IMR-90 (cell line): ENCODE results near the gene OTOG. TPM values are rescaled to one million over a fixed set of nuclear protein-coding genes. Genes with fewer than 3 reads are reported as not detected.

Experiments used
- ATAC-seq: fragments of 200-7000 bp; cut with Tn5 transposase; 2 replicates; pipeline ENCODE4 v1.9.1; 2020; ENCODE audit warnings: low read depth, mild to moderate bottlenecking, moderate library complexity
- BruUV-seq: library from RNA; stranded (reverse); fragments of 400-500 nt; replicated peaks from 2 replicates; lab custom pipeline; 2021; lab: Mats Ljungman, UMichigan
- CTCF ChIA-PET: fragments of 300-600 bp; formaldehyde crosslinking; extraction: SDS; loops from one replicate; lab custom pipeline; 2021; ENCODE audit warnings: antibody characterized with exemption; lab: Yijun Ruan, JAX
- POLR2A ChIA-PET: fragments of 300-600 bp; sonication (Branson Sonifier 250); formaldehyde crosslinking; loops from one replicate; lab custom pipeline; 2022; ENCODE audit warnings: antibody characterized with exemption; ENCODE audit not compliant: unreplicated experiment; lab: Charles Lee
- DNase-seq: peaks from one replicate; pipeline ENCODE4 v3.0.0; 2013
- H2AFZ ChIP-seq: replicated peaks from 2 replicates; pipeline ENCODE3; 2013; ENCODE audit warnings: low read length, mild to moderate bottlenecking; ENCODE audit not compliant: poor library complexity
- H2AK5ac ChIP-seq: 2 replicates; pipeline ENCODE4 v1.6.1; 2013; ENCODE audit warnings: low read depth, low read length, inconsistent platforms
- H2AK9ac ChIP-seq: replicated peaks from 2 replicates; pipeline ENCODE3; 2013; ENCODE audit warnings: mild to moderate bottlenecking, low read depth, low read length, moderate library complexity; ENCODE audit not compliant: poor library complexity
- H2BK120ac ChIP-seq: 2 replicates; pipeline ENCODE4 v1.6.1; 2013; ENCODE audit warnings: low read depth, low read length, inconsistent platforms
- H2BK15ac ChIP-seq: 3 replicates; pipeline ENCODE4 v1.6.1; 2013; ENCODE audit warnings: low read depth, low read length, inconsistent platforms
- H2BK20ac ChIP-seq: 2 replicates; pipeline ENCODE4 v1.6.1; 2013; ENCODE audit warnings: low read depth, mild to moderate bottlenecking, inconsistent platforms, low read length, moderate library complexity
- H2BK5ac ChIP-seq: 2 replicates; pipeline ENCODE4 v1.6.1; 2013; ENCODE audit warnings: mild to moderate bottlenecking, low read depth, low read length, inconsistent platforms; ENCODE audit not compliant: poor library complexity, severe bottlenecking
- H3K14ac ChIP-seq: replicated peaks from 2 replicates; pipeline ENCODE4 v1.6.1; 2013; ENCODE audit warnings: low read depth, low read length, inconsistent platforms
- H3K18ac ChIP-seq: 2 replicates; pipeline ENCODE4 v1.6.1; 2013; ENCODE audit warnings: low read depth, low read length, control low read depth
- H3K23ac ChIP-seq: 2 replicates; pipeline ENCODE4 v1.6.1; 2013; ENCODE audit warnings: low read depth, low read length, inconsistent platforms
- H3K27ac ChIP-seq: 2 replicates; pipeline ENCODE4 v1.5.1; 2013; ENCODE audit warnings: mild to moderate bottlenecking, control low read depth, low read length; ENCODE audit not compliant: insufficient read depth
- H3K27me3 ChIP-seq: 2 replicates; pipeline ENCODE4 v1.6.1; 2013; ENCODE audit warnings: low read length; ENCODE audit not compliant: control insufficient read depth, insufficient read depth
- H3K36me3 ChIP-seq: 2 replicates; pipeline ENCODE4 v1.6.1; 2013; ENCODE audit warnings: low read length, mixed read lengths; ENCODE audit not compliant: control insufficient read depth, insufficient read depth
- H3K4ac ChIP-seq: 2 replicates; pipeline ENCODE4 v1.6.1; 2013; ENCODE audit warnings: low read depth, low read length, inconsistent platforms
- H3K4me1 ChIP-seq: 2 replicates; pipeline ENCODE4 v1.6.1; 2013; ENCODE audit warnings: low read length, mixed read lengths; ENCODE audit not compliant: control insufficient read depth, insufficient read depth
- H3K4me2 ChIP-seq: 2 replicates; pipeline ENCODE4 v1.6.1; 2013; ENCODE audit warnings: low read depth, mild to moderate bottlenecking, control low read depth, low read length, moderate library complexity
- H3K4me3 ChIP-seq: 2 replicates; pipeline ENCODE4 v1.5.1; 2013; ENCODE audit warnings: low read depth, mild to moderate bottlenecking, control low read depth, low read length, moderate library complexity; ENCODE audit not compliant: insufficient read depth
- H3K56ac ChIP-seq: 2 replicates; pipeline ENCODE4 v1.6.1; 2013; ENCODE audit warnings: low read length, inconsistent platforms; ENCODE audit not compliant: insufficient read depth; ENCODE audit errors: extremely low read depth
- H3K79me1 ChIP-seq, 2 experiments: 2 replicates each; pipeline ENCODE4 v1.6.1; 2013; ENCODE audit warnings: low read length in 2 of 2, inconsistent platforms in 1 of 2, low read depth in 1 of 2
- H3K9ac ChIP-seq: 2 replicates; pipeline ENCODE4 v1.6.1; 2013; ENCODE audit warnings: low read depth, low read length, control low read depth
- H3K9me1 ChIP-seq: 2 replicates; pipeline ENCODE4 v1.6.1; 2013; ENCODE audit warnings: low read length, inconsistent platforms; ENCODE audit not compliant: insufficient read depth
- H3K9me3 ChIP-seq: 2 replicates; pipeline ENCODE4 v1.6.1; 2013; ENCODE audit warnings: low read length; ENCODE audit not compliant: control insufficient read depth, insufficient read depth
- H4K20me1 ChIP-seq: 2 replicates; pipeline ENCODE4 v1.6.1; 2013; ENCODE audit warnings: low read length, inconsistent platforms; ENCODE audit not compliant: insufficient read depth
- H4K5ac ChIP-seq: 2 replicates; pipeline ENCODE4 v1.6.1; 2013; ENCODE audit warnings: mild to moderate bottlenecking, low read depth, low read length, control low read depth
- H4K8ac ChIP-seq, 2 experiments: 2 replicates each; pipeline ENCODE4 v1.6.1; 2013; ENCODE audit warnings: low read depth in 2 of 2, low read length in 2 of 2, control low read depth in 1 of 2, inconsistent platforms in 1 of 2
- H4K91ac ChIP-seq: 2 replicates; pipeline ENCODE4 v1.6.1; 2013; ENCODE audit warnings: low read depth, low read length, inconsistent platforms; ENCODE audit not compliant: insufficient read depth
- BHLHE40 ChIP-seq: fragments of 150-350 bp; IDR thresholded peaks from 2 replicates; pipeline ENCODE4 v1.6.1; 2016; ENCODE audit warnings: mild to moderate bottlenecking, low read depth, low read length
- FOS ChIP-seq: fragments of 150-350 bp; IDR thresholded peaks from 2 replicates; pipeline ENCODE4 v1.6.1; 2016; ENCODE audit warnings: low read depth, low read length
- MAFK ChIP-seq: IDR thresholded peaks from 2 replicates; pipeline ENCODE4 v1.6.1; 2012; ENCODE audit warnings: low read depth, low read length, improper control_type of control experiment
- MAZ ChIP-seq: IDR thresholded peaks from 2 replicates; pipeline ENCODE4 v1.6.1; 2012; ENCODE audit warnings: low read depth, mild to moderate bottlenecking, low read length, improper control_type of control experiment, moderate library complexity, borderline replicate concordance
- MXI1 ChIP-seq: IDR thresholded peaks from 2 replicates; pipeline ENCODE4 v1.6.1; 2012; ENCODE audit warnings: low read depth, mild to moderate bottlenecking, low read length, moderate library complexity, borderline replicate concordance
- NFE2L2 ChIP-seq: fragments of 150-350 bp; IDR thresholded peaks from 2 replicates; pipeline ENCODE4 v1.6.1; 2016; ENCODE audit warnings: low read depth, mild to moderate bottlenecking, low read length
- POLR2A ChIP-seq: IDR thresholded peaks from 2 replicates; pipeline ENCODE4 v1.6.1; 2012; ENCODE audit warnings: mild to moderate bottlenecking, low read depth, low read length
- RAD21 ChIP-seq: IDR thresholded peaks from 2 replicates; pipeline ENCODE4 v1.6.1; 2012; ENCODE audit warnings: low read length, improper control_type of control experiment
- RCOR1 ChIP-seq: IDR thresholded peaks from 2 replicates; pipeline ENCODE4 v1.6.1; 2012; ENCODE audit warnings: mild to moderate bottlenecking, low read length, improper control_type of control experiment; ENCODE audit not compliant: insufficient replicate concordance
- RFX5 ChIP-seq: IDR thresholded peaks from 2 replicates; pipeline ENCODE4 v1.8.0; 2012; ENCODE audit warnings: low read depth, mild to moderate bottlenecking, low read length, moderate library complexity
- SMC3 ChIP-seq: fragments of 150-350 bp; IDR thresholded peaks from 2 replicates; pipeline ENCODE4 v1.6.1; 2016; ENCODE audit warnings: low read depth, mild to moderate bottlenecking, antibody characterized with exemption, low read length, moderate library complexity
- WGBS, 2 experiments: methylation state at CpG; one replicate each; pipeline versions ENCODE4 v1.1.5 to v1.1.7; 2013; ENCODE audit warnings: missing lambda C conversion rate in 2 of 2; ENCODE audit not compliant: insufficient read length in 1 of 2; ENCODE audit errors: extremely low coverage in 2 of 2; 5-methylcytosine and 5-hydroxymethylcytosine counted together
- dilution Hi-C: fragments of 300-500 bp; cut with HindIII; formaldehyde crosslinking; loops from one replicate; pipeline ENCODE4 v1.14.3; 2018; ENCODE audit warnings: low sequenced_read_pairs; ENCODE audit not compliant: unreplicated experiment
- in situ Hi-C: fragments of 300-500 bp; cut with MboI; formaldehyde crosslinking; loops from 3 replicates; pipeline ENCODE4 v1.14.3; 2019; ENCODE audit warnings: low sequenced_read_pairs, inconsistent platforms, mixed read lengths
- intact Hi-C: fragments of 100-400 bp; cut with micrococcal nuclease; formaldehyde crosslinking; loops from 2 replicates; pipeline ENCODE4 v1.10.0; 2022
- polyA plus RNA-seq, 3 experiments: library from polyadenylated mRNA; depleted of rRNA; stranded (reverse); fragments of >200 nt; gene quantifications; 2 replicates each; pipeline ENCODE4 v1.2.3, GENCODE V29; 2012; ENCODE audit warnings: low replicate concordance in 1 of 3
- total RNA-seq: library from RNA; depleted of rRNA; stranded (reverse); fragments of >200 nt; gene quantifications from 2 replicates; pipeline ENCODE4 v1.2.3, GENCODE V29; 2012
- TF ChIP-seq, protein P1 (sequence below): conservative IDR thresholded peaks from 2 replicates; pipeline ENCODE4 v1.5.1; 2012; ENCODE audit warnings: mild to moderate bottlenecking, low read depth, low read length, improper control_type of control experiment

Gene OTOG
- total and polyA plus RNA-seq, 2 of the 4 experiments (the other 2 are of a cell fraction), result not detected

DNA sequence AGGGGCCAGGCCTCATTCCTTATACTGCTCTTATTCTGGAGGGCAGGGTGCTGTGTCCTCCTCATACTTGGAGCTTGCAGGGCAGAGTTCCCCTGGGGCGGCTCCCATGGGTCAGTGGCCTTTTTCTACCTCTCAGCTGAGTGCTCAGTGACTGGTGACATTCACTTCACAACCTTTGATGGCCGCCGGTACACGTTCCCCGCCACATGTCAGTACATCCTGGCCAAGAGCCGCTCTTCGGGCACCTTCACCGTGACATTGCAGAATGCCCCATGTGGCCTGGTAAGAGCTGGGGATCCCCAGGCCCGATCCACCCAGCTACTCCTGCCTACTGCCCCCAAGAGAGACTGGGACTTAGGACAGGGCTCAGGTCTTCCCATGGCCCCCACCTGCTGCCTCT, 14.5 kb downstream of the OTOG start:
- Histone ChIP-seq H3K79me1 (no peaks in the 10 kb centered on the region), H2BK120ac (no peak overlapping the region), H3K23ac (no peak overlapping the region), H3K4ac (no peak overlapping the region), H2AK9ac (no peak overlapping the region), H4K91ac (no peak overlapping the region), H2AFZ (peak overlapping the region; percentile 52), H2BK15ac (no peak overlapping the region), H3K18ac (no peak overlapping the region), H2BK20ac (no peak overlapping the region), H3K9me1 (no peaks in the 10 kb centered on the region), H4K20me1 (no peaks in the 10 kb centered on the region), H3K14ac (no peak overlapping the region), H3K4me2 (no peak overlapping the region), H4K8ac (no peak overlapping the region), H3K4me1 (no peaks in the 10 kb centered on the region), H2AK5ac (no peak overlapping the region), H3K27ac (no peak overlapping the region), H3K9me3 (no peaks in the 10 kb centered on the region), H3K56ac (no peak overlapping the region), H3K36me3 (no peaks in the 10 kb centered on the region), H3K9ac (no peak overlapping the region), H3K27me3 (no peaks in the 10 kb centered on the region; the same call in 1 of the 2 replicates), H3K4me3 (no peak overlapping the region), H4K5ac (no peak overlapping the region), H2BK5ac (no peak overlapping the region)
- dilution Hi-C loops, result no loop called here
- TF ChIP-seq SMC3 (no peak), BHLHE40 (no peak), FOS (no peak), RFX5 (no peak), MAFK (no peak), NFE2L2 (no peak), MXI1 (no peak), POLR2A (no peak), RAD21 (no peak), RCOR1 (no peak), MAZ (no peak)
- TF ChIP-seq, protein P1, sequence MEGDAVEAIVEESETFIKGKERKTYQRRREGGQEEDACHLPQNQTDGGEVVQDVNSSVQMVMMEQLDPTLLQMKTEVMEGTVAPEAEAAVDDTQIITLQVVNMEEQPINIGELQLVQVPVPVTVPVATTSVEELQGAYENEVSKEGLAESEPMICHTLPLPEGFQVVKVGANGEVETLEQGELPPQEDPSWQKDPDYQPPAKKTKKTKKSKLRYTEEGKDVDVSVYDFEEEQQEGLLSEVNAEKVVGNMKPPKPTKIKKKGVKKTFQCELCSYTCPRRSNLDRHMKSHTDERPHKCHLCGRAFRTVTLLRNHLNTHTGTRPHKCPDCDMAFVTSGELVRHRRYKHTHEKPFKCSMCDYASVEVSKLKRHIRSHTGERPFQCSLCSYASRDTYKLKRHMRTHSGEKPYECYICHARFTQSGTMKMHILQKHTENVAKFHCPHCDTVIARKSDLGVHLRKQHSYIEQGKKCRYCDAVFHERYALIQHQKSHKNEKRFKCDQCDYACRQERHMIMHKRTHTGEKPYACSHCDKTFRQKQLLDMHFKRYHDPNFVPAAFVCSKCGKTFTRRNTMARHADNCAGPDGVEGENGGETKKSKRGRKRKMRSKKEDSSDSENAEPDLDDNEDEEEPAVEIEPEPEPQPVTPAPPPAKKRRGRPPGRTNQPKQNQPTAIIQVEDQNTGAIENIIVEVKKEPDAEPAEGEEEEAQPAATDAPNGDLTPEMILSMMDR, result no peak
- intact Hi-C loops, result no loop called here
- 79% methylated on average over 8 of the region's 9 CpGs; no CpG with 5 or more reads in 1 of the 2 experiments for WGBS, 2 experiments
- no peak for DNase-seq
- in situ Hi-C loops, result no loop called here
- POLR2A ChIA-PET, result no interaction called here
- BruUV-seq, result no TSS peak
- CTCF ChIA-PET, result no interaction called here
- no peak for ATAC-seq
